ENCODE data around the gene ZDHHC1. TPM values are rescaled to one million over a fixed set of nuclear protein-coding genes. Genes with fewer than 3 reads are reported as not detected.

Gene ZDHHC1
- total RNA-seq, 2 donors from 2014 or later, result 8.4 to 10.6 TPM

- peak overlapping the region; percentile 56 for H3K4me3 ChIP-seq (ENCODE audit: low read length)
- H3K27me3 Mint-ChIP-seq (ENCODE audit: insufficient read depth), result peaks cover 33% of the 10 kb centered on the region
These were observed 14.3 kb upstream of the ZDHHC1 start for GRCh38 chr16:67430504-67430976.

GRCh38 chr16:67429799-67430503 is 13.7 kb upstream of the ZDHHC1 start:
- H3K27ac ChIP-seq (ENCODE audit: low read depth, low read length), result no peak overlapping the region
- Mint-ChIP-seq H3K9me3 (no peaks in the 10 kb centered on the region), H3K36me3 (ENCODE audit: low read depth) (no peaks in the 10 kb centered on the region), H3K27ac (no peak overlapping the region), H3K4me1 (peaks cover 35% of the 10 kb centered on the region), H3K27me3 (ENCODE audit: insufficient read depth) (peaks cover 33% of the 10 kb centered on the region), H3K4me3 (peak overlapping the region; percentile 59)
- no peak for DNase-seq
- WGBS, 2 experiments (ENCODE audit: insufficient coverage in 1 of 2, insufficient read length in 1 of 2), result 43 to 72% methylated on average over 3 to 13 of the region's 13 CpGs
- H3K36me3 ChIP-seq (ENCODE audit: control insufficient read depth, insufficient read depth, low read length), result no peaks in the 10 kb centered on the region
- H3K27me3 ChIP-seq (ENCODE audit: control insufficient read depth, insufficient read depth, low read length, poor library complexity, severe bottlenecking), result peaks cover 24% of the 10 kb centered on the region
- TF ChIP-seq CTCF (conservative IDR thresholded peaks at IDR 0.05), result no peak
- H3K4me1 ChIP-seq (ENCODE audit: control insufficient read depth, insufficient read depth, low read length), result peaks cover 7% of the 10 kb centered on the region
- peak overlapping the region; percentile 56 for H3K4me3 ChIP-seq (ENCODE audit: low read length)
- H3K9ac ChIP-seq (ENCODE audit: extremely low read depth, low read length, poor library complexity, severe bottlenecking), result peak overlapping the region; percentile 15
- H3K9me3 ChIP-seq (ENCODE audit: control insufficient read depth, low read length), result no peaks in the 10 kb centered on the region

More at GRCh38 chr16:67430504-67430976, 14.3 kb upstream of the ZDHHC1 start:
- no peak overlapping the region for H3K27ac ChIP-seq (ENCODE audit: low read depth, low read length)
- no peaks in the 10 kb centered on the region for H3K36me3 ChIP-seq (ENCODE audit: control insufficient read depth, insufficient read depth, low read length)
- peak overlapping the region; percentile 15 for H3K9ac ChIP-seq (ENCODE audit: extremely low read depth, low read length, poor library complexity, severe bottlenecking)
- H3K4me1 Mint-ChIP-seq, result peaks cover 29% of the 10 kb centered on the region
- H3K4me1 ChIP-seq (ENCODE audit: control insufficient read depth, insufficient read depth, low read length), result peaks cover 6% of the 10 kb centered on the region
- WGBS, 2 experiments (ENCODE audit: insufficient coverage in 1 of 2, insufficient read length in 1 of 2), result 0 to 3% methylated on average over 12 to 53 of the region's 53 CpGs
- H3K27me3 ChIP-seq (ENCODE audit: control insufficient read depth, insufficient read depth, low read length, poor library complexity, severe bottlenecking), result peaks cover 24% of the 10 kb centered on the region
- no peaks in the 10 kb centered on the region for H3K9me3 ChIP-seq (ENCODE audit: control insufficient read depth, low read length)
- no peak for TF ChIP-seq CTCF (conservative IDR thresholded peaks at IDR 0.05)
- H3K4me3 Mint-ChIP-seq, result peak overlapping the region; percentile 59
- no peak overlapping the region for H3K27ac Mint-ChIP-seq
- DNase-seq, result no peak
- no peaks in the 10 kb centered on the region for H3K9me3 Mint-ChIP-seq
- H3K36me3 Mint-ChIP-seq (ENCODE audit: low read depth), result no peaks in the 10 kb centered on the region

GRCh38 chr16:67429053-67429798 is 12.9 kb upstream of the ZDHHC1 start:
- Histone ChIP-seq H3K27me3 (ENCODE audit: control insufficient read depth, insufficient read depth, low read length, poor library complexity, severe bottlenecking) (peaks cover 24% of the 10 kb centered on the region), H3K9ac (ENCODE audit: extremely low read depth, low read length, poor library complexity, severe bottlenecking) (no peak overlapping the region), H3K27ac (ENCODE audit: low read depth, low read length) (no peak overlapping the region), H3K36me3 (ENCODE audit: control insufficient read depth, insufficient read depth, low read length) (no peaks in the 10 kb centered on the region), H3K9me3 (ENCODE audit: control insufficient read depth, low read length) (no peaks in the 10 kb centered on the region), H3K4me1 (ENCODE audit: control insufficient read depth, insufficient read depth, low read length) (peaks cover 14% of the 10 kb centered on the region), H3K4me3 (ENCODE audit: low read length) (no peak overlapping the region)
- H3K27ac Mint-ChIP-seq, result no peak overlapping the region
- no peak overlapping the region for H3K4me3 Mint-ChIP-seq
- TF ChIP-seq CTCF (conservative IDR thresholded peaks at IDR 0.05), result no peak
- no peaks in the 10 kb centered on the region for H3K36me3 Mint-ChIP-seq (ENCODE audit: low read depth)
- no peaks in the 10 kb centered on the region for H3K9me3 Mint-ChIP-seq
- WGBS, 2 experiments (ENCODE audit: insufficient coverage in 1 of 2, insufficient read length in 1 of 2), result 99 to 100% methylated on average over 2 to 3 of the region's 3 CpGs
- peaks cover 41% of the 10 kb centered on the region for H3K4me1 Mint-ChIP-seq
- no peak for DNase-seq
- H3K27me3 Mint-ChIP-seq (ENCODE audit: insufficient read depth), result peaks cover 31% of the 10 kb centered on the region

Measured in endodermal cell (in vitro differentiated cells).